OCI-LY3 (cell line): ENCODE results near the gene ESPNL.

ENCODE experiments used
- H2AFZ ChIP-seq: fragments of 200-600, 300-600 bp; shearing (Covaris generic); 2 replicates; pipeline ENCODE4 v1.6.0; 2014; ENCODE audit warnings: antibody characterized with exemption, low read depth, low read length
- H3K27ac ChIP-seq: fragments of 200-600, 300-600 bp; sonication (generic); 2 replicates; pipeline ENCODE4 v1.5.1; 2014; ENCODE audit warnings: mild to moderate bottlenecking, low read length, moderate library complexity, mixed read lengths
- H3K27me3 ChIP-seq: fragments of 200-600, 300-600 bp; sonication (generic); 2 replicates; pipeline ENCODE4 v1.6.1; 2014; ENCODE audit warnings: low read depth, low read length, mixed read lengths
- H3K36me3 ChIP-seq: fragments of 200-600, 300-600 bp; sonication (generic); replicated peaks from 2 replicates; pipeline ENCODE3; 2014; ENCODE audit warnings: low read depth, low read length, mixed read lengths
- H3K4me1 ChIP-seq: fragments of 300-600, 200-600 bp; sonication (generic); 2 replicates; pipeline ENCODE4 v1.6.1; 2014; ENCODE audit warnings: low read length, mixed read lengths
- H3K4me2 ChIP-seq: fragments of 200-600, 300-600 bp; sonication (generic); 2 replicates; pipeline ENCODE4 v1.6.1; 2014; ENCODE audit warnings: low read length, mixed read lengths
- H3K4me3 ChIP-seq: fragments of 300-600, 200-600 bp; sonication (generic); 2 replicates; pipeline ENCODE4 v1.5.1; 2014; ENCODE audit warnings: antibody characterized with exemption, mild to moderate bottlenecking, low read length, moderate library complexity
- H3K79me2 ChIP-seq: fragments of 300-600, 200-600 bp; shearing (Covaris generic); 2 replicates; pipeline ENCODE4 v1.6.1; 2014; ENCODE audit warnings: mild to moderate bottlenecking, low read length, mixed read lengths
- H3K9ac ChIP-seq: fragments of 300-600, 200-600 bp; shearing (Covaris generic); 2 replicates; pipeline ENCODE4 v1.6.0; 2014; ENCODE audit warnings: mild to moderate bottlenecking, low read length, moderate library complexity
- H3K9me3 ChIP-seq: fragments of 200-600, 300-600 bp; shearing (Covaris generic); 2 replicates; pipeline ENCODE4 v1.6.1; 2014; ENCODE audit warnings: low read length, mixed read lengths; ENCODE audit not compliant: insufficient read depth
- H4K20me1 ChIP-seq: fragments of 200-600, 300-600 bp; sonication (generic); 2 replicates; pipeline ENCODE4 v1.6.1; 2016; ENCODE audit warnings: low read length, mixed read lengths; ENCODE audit not compliant: insufficient read depth
- CTCF ChIP-seq: fragments of 200-600, 300-600 bp; sonication (generic); IDR thresholded peaks from 2 replicates; pipeline ENCODE4 v1.5.1; 2014; ENCODE audit warnings: antibody characterized with exemption, low read length, low read depth
- EZH2phosphoT487 ChIP-seq: fragments of 200-600 bp; shearing (Covaris generic); IDR thresholded peaks from 2 replicates; pipeline ENCODE4 v1.6.1; 2018; ENCODE audit warnings: antibody characterized with exemption, mixed run types, low read depth

The ESPNL gene

GRCh38 chr2:238180554-238180953 lies 80.4 kb downstream of the ESPNL start:
- no peaks in the 10 kb centered on the region for H3K27me3 ChIP-seq
- no peak for TF ChIP-seq CTCF
- TF ChIP-seq EZH2phosphoT487: no peak
- H3K79me2 ChIP-seq: no peaks in the 10 kb centered on the region
- H4K20me1 ChIP-seq: no peaks in the 10 kb centered on the region
- no peak overlapping the region for H3K4me3 ChIP-seq
- no peak overlapping the region for H3K27ac ChIP-seq
- no peaks in the 10 kb centered on the region for H3K9me3 ChIP-seq
- H3K4me1 ChIP-seq: no peaks in the 10 kb centered on the region
- peaks cover 41% of the 10 kb centered on the region for H3K36me3 ChIP-seq
- no peak overlapping the region for H3K4me2 ChIP-seq
- no peak overlapping the region for H3K9ac ChIP-seq
- no peak overlapping the region for H2AFZ ChIP-seq

- Histone ChIP-seq H3K4me2 (no peak overlapping the region), H3K36me3 (peaks cover 41% of the 10 kb centered on the region), H3K4me1 (no peaks in the 10 kb centered on the region), H3K9ac (no peak overlapping the region), H2AFZ (no peak overlapping the region), H3K9me3 (no peaks in the 10 kb centered on the region), H3K4me3 (no peak overlapping the region), H3K79me2 (no peaks in the 10 kb centered on the region), H3K27ac (no peak overlapping the region), H3K27me3 (no peaks in the 10 kb centered on the region), H4K20me1 (no peaks in the 10 kb centered on the region)
- no peak for TF ChIP-seq EZH2phosphoT487
Measured at GRCh38 chr2:238182362-238182761, 82.2 kb downstream of the ESPNL start.
